Neural cell (in vitro differentiated cells): ENCODE data around the gene HMBS. TPM values are rescaled to one million over a fixed set of nuclear protein-coding genes. Genes with fewer than 3 reads are reported as not detected.

Experiments used
- H2AFZ ChIP-seq: fragments of 200-600, 300-800 bp; sonication (generic), shearing (Covaris generic); 2 replicates; pipeline ENCODE4 v1.6.0; 2014; ENCODE audit warnings: low read depth, mild to moderate bottlenecking, antibody characterized with exemption, low read length, moderate library complexity
- H3F3A ChIP-seq: fragments of 200-600 bp; shearing (Covaris generic); 2 replicates; pipeline ENCODE4 v1.6.1; 2016; ENCODE audit warnings: mild to moderate bottlenecking, moderate library complexity, mixed read lengths, antibody characterized with exemption, low read length; ENCODE audit not compliant: insufficient read depth, poor library complexity, severe bottlenecking
- H3K27ac ChIP-seq: fragments of 200-600, 300-800 bp; sonication (generic), shearing (Covaris generic); 2 replicates; pipeline ENCODE4 v1.5.1; 2014; ENCODE audit warnings: mild to moderate bottlenecking, low read length, moderate library complexity
- H3K27me3 ChIP-seq: fragments of 300-800, 200-600 bp; sonication (generic), shearing (Covaris generic); 2 replicates; pipeline ENCODE4 v1.6.0; 2014; ENCODE audit warnings: mild to moderate bottlenecking, low read depth, low read length, moderate library complexity; ENCODE audit not compliant: insufficient read depth
- H3K36me3 ChIP-seq: fragments of 300-800, 200-600 bp; sonication (generic), shearing (Covaris generic); 2 replicates; pipeline ENCODE4 v1.5.1; 2014; ENCODE audit warnings: mild to moderate bottlenecking, antibody characterized with exemption, low read length, moderate library complexity; ENCODE audit not compliant: insufficient read depth
- H3K4me2 ChIP-seq: fragments of 300-800, 200-600 bp; sonication (generic), shearing (Covaris generic); 2 replicates; pipeline ENCODE4 v1.6.0; 2014; ENCODE audit warnings: mild to moderate bottlenecking, low read length
- H3K4me3 ChIP-seq: fragments of 300-800, 200-600 bp; sonication (generic), shearing (Covaris generic); 2 replicates; pipeline ENCODE4 v1.5.1; 2014; ENCODE audit warnings: mild to moderate bottlenecking, low read length, moderate library complexity
- H3K79me2 ChIP-seq: fragments of 200-600 bp; shearing (Covaris generic); replicated peaks from 2 replicates; pipeline ENCODE4 v1.6.0; 2014; ENCODE audit warnings: mild to moderate bottlenecking, low read length, moderate library complexity; ENCODE audit not compliant: insufficient read depth
- H3K9ac ChIP-seq: fragments of 300-800, 200-600 bp; sonication (generic), shearing (Covaris generic); 2 replicates; pipeline ENCODE4 v1.6.1; 2016; ENCODE audit warnings: mild to moderate bottlenecking, low read length, mixed read lengths
- H3K9me2 ChIP-seq: fragments of 200-600 bp; shearing (Covaris generic); 2 replicates; pipeline ENCODE4 v1.6.1; 2016; ENCODE audit warnings: mild to moderate bottlenecking, low read length, mixed read lengths; ENCODE audit not compliant: insufficient read depth
- H3K9me3 ChIP-seq: fragments of 200-600, 300-800 bp; sonication (generic), shearing (Covaris generic); 2 replicates; pipeline ENCODE4 v1.6.1; 2016; ENCODE audit warnings: mild to moderate bottlenecking, mixed run types, low read length, moderate library complexity, mixed read lengths
- H4K20me1 ChIP-seq: fragments of 200-600 bp; shearing (Covaris generic); 2 replicates; pipeline ENCODE4 v1.6.1; 2016; ENCODE audit warnings: mild to moderate bottlenecking, mixed run types; ENCODE audit not compliant: insufficient read depth
- EP300 ChIP-seq: fragments of 450-650 bp; conservative IDR thresholded peaks from 2 replicates; pipeline ENCODE4 v1.6.1; 2014; ENCODE audit warnings: antibody characterized with exemption, mild to moderate bottlenecking, moderate library complexity; ENCODE audit not compliant: poor library complexity, severe bottlenecking
- EZH2 ChIP-seq: fragments of 200-600, 300-800 bp; shearing (Covaris generic), sonication (generic); IDR thresholded peaks from 2 replicates; pipeline ENCODE4 v1.6.1; 2014; ENCODE audit warnings: antibody characterized with exemption, low read length, borderline replicate concordance, mild to moderate bottlenecking; ENCODE audit not compliant: insufficient read depth, poor library complexity, severe bottlenecking
- MXI1 ChIP-seq: fragments of 450-650 bp; conservative IDR thresholded peaks from 2 replicates; pipeline ENCODE4 v1.6.1; 2014; ENCODE audit warnings: antibody characterized with exemption, mild to moderate bottlenecking; ENCODE audit not compliant: poor library complexity, severe bottlenecking
- POLR2AphosphoS5 ChIP-seq: IDR thresholded peaks from 2 replicates; pipeline ENCODE4 v1.6.1; 2012
- RAD21 ChIP-seq: fragments of 450-650 bp; conservative IDR thresholded peaks from 2 replicates; pipeline ENCODE4 v1.6.1; 2014; ENCODE audit warnings: antibody characterized with exemption, mild to moderate bottlenecking, moderate library complexity
- REST ChIP-seq: IDR thresholded peaks from 2 replicates; pipeline ENCODE4 v1.6.1; 2012; ENCODE audit warnings: borderline replicate concordance
- SMC3 ChIP-seq: fragments of 450-650 bp; conservative IDR thresholded peaks from 2 replicates; pipeline ENCODE4 v1.6.1; 2014; ENCODE audit warnings: antibody characterized with exemption, mild to moderate bottlenecking, moderate library complexity; ENCODE audit not compliant: poor library complexity
- polyA plus RNA-seq: library from polyadenylated mRNA; depleted of rRNA; stranded (reverse); fragments of >200 nt; gene quantifications from 2 replicates; pipeline ENCODE4 v1.2.3, GENCODE V29; 2014

HMBS gene
- polyA plus RNA-seq, 1 donor from 2014 or later, result 15.9 TPM

GRCh38 chr11:119110439-119110838 lies 25.8 kb downstream of the HMBS start:
- H2AFZ ChIP-seq, result no peak overlapping the region
- H3F3A ChIP-seq, result no peaks in the 10 kb centered on the region
- H3K4me3 ChIP-seq, result no peak overlapping the region
- H3K4me2 ChIP-seq, result no peak overlapping the region
- no peaks in the 10 kb centered on the region for H3K27me3 ChIP-seq
- H3K36me3 ChIP-seq, result no peaks in the 10 kb centered on the region
- no peaks in the 10 kb centered on the region for H3K79me2 ChIP-seq
- H3K9me2 ChIP-seq, result no peaks in the 10 kb centered on the region
- TF ChIP-seq REST (no peak), EP300 (no peak), MXI1 (no peak), SMC3 (no peak), RAD21 (no peak)
- no peak overlapping the region for H3K9ac ChIP-seq
- H4K20me1 ChIP-seq, result no peaks in the 10 kb centered on the region
- no peak overlapping the region for H3K27ac ChIP-seq
- no peaks in the 10 kb centered on the region for H3K9me3 ChIP-seq

GRCh38 chr11:119111361-119111925 lies 26.8 kb downstream of the HMBS start:
- Histone ChIP-seq H3K27me3 (no peaks in the 10 kb centered on the region), H3K79me2 (no peaks in the 10 kb centered on the region), H4K20me1 (no peaks in the 10 kb centered on the region), H3K4me3 (no peak overlapping the region), H3F3A (no peaks in the 10 kb centered on the region), H3K9ac (no peak overlapping the region), H3K9me3 (no peaks in the 10 kb centered on the region), H3K4me2 (no peak overlapping the region), H3K36me3 (no peaks in the 10 kb centered on the region), H3K27ac (no peak overlapping the region), H3K9me2 (no peaks in the 10 kb centered on the region), H2AFZ (no peak overlapping the region)
- TF ChIP-seq EZH2, result no peak
- TF ChIP-seq REST, result no peak
- TF ChIP-seq MXI1, result no peak
- TF ChIP-seq RAD21, result no peak
- TF ChIP-seq SMC3, result no peak
- no peak for TF ChIP-seq EP300
- TF ChIP-seq POLR2AphosphoS5, result no peak
